LNCaP clone FGC (cell line): ENCODE results near the gene BCKDHA.
A peak's percentile ranks its signal among the peaks of the same experiment; 100 is the strongest.
"Not testable (repeated sequence)": the region's sequence is repeated elsewhere in the genome, so short reads cannot be mapped to it uniquely, and the experiment has no call there.

ENCODE experiments used
- DNase-seq: peaks from one replicate; pipeline ENCODE4 v3.0.0-alpha.2; 2011; ENCODE audit warnings: low read depth
- H3K4me3 ChIP-seq: 2 replicates; pipeline ENCODE4 v1.5.1; 2011; ENCODE audit warnings: mild to moderate bottlenecking, low read depth, low read length, control low read depth
- CTCF ChIP-seq: IDR thresholded peaks from 2 replicates; pipeline ENCODE4 v1.5.1; 2012; ENCODE audit warnings: mild to moderate bottlenecking; ENCODE audit not compliant: control insufficient read depth, insufficient read depth; ENCODE audit errors: extremely low read depth

Gene BCKDHA

GRCh38 chr19:41449079-41449864 is 51.7 kb downstream of the BCKDHA start:
- TF ChIP-seq CTCF, result peak; percentile 79
- DNase-seq, result no peak
- no peak overlapping the region for H3K4me3 ChIP-seq

DNA sequence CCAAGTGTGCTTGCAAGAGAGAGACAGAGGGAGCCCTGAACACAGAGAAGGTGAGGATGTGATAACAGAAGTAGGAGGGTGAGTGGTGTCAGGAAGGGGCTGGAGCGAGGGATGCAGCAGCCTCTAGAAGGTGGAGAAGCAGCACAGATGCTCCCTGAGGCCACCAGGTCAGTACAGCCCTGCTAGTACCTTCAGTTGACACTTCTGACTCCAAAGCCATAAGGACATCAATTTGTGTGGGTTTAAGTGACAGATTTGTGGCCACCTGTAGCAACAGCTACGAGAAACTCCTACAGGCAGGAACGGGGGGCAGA is 52.2 kb downstream of the BCKDHA start:
- no peak for TF ChIP-seq CTCF
- DNase-seq, result no peak
- no peak overlapping the region for H3K4me3 ChIP-seq

DNA sequence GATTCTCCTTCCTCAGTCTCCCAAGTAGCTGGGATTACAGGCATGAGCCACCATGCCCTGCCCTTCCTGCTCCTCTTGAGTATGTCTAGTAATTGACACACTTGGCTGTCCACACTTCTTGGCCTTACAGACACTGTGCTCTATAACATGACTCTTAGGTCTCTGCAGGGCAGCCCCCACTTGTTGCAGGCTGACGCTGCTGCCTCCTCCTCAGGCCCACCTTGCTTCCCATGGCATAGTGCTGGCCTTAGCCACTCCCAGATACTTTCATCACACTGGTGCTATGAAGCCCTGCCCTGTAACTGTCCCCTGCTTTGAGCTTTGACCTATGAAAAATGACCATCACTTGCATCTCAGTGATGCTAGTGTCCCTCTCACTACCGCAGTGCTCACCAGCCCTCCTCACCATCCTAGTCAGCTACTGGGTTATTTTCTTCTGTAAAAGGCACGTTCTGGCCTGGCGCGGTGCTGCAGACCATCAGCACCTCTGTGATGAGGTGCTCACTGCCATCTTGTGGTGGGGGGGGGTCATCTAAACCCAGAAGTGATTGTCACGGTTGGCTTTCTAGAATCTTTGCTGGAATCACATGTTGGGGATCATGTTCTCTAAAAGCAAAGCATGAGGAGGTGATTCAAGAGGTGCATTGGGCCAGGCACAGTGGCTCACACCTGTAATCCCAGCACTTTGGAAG is 55.1 kb downstream of the BCKDHA start:
- no peak for TF ChIP-seq CTCF
- DNase-seq, result no peak
- H3K4me3 ChIP-seq, result no peak overlapping the region

GRCh38 chr19:41455936-41456335 is 58.3 kb downstream of the BCKDHA start:
- no peak for TF ChIP-seq CTCF
- no peak for DNase-seq
- no peak overlapping the region for H3K4me3 ChIP-seq

- DNase-seq, result no peak
- no peak overlapping the region for H3K4me3 ChIP-seq
- TF ChIP-seq CTCF, result no peak
Observed at GRCh38 chr19:41456342-41456918, 58.8 kb downstream of the BCKDHA start.

DNA sequence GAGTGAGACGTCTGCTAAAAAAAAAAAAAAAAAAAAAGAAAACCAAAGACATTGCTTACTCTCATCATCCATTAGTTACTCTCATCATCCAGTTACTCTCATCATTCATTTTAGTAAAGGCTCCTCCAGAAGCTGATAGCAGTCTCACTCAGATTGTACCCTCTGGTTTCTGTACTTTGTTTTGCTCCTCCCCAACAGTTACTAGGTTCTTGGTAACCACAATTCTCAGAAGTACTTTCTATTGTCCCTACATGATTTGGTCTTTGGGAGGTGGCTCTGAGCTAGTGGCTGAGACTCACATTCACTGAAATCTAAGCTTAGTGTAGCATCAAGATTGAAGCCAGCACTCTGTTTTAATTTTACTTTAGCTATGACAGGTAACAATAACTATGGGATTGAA is 59.6 kb downstream of the BCKDHA start:
- no peak overlapping the region for H3K4me3 ChIP-seq
- DNase-seq, result no peak
- no peak for TF ChIP-seq CTCF

DNA sequence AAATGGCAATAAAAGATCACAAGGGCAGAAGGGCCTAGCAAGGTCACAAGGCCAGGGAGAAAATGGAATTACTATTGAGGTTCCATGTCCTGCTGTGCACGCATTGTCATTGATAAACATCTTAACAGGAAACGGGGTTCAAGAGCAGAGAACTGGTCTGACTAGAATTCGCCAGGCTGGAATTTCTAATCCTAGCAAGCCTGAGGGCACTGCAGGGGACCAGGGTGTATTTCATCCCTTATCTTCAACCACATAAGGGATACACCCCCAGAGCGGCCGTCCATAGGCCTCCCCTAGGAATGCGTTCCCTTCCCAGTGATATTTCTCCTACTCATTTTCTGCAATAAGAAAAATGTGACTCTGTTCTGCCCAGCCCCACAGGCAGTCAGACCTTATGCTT is 64.9 kb downstream of the BCKDHA start:
- no peak for TF ChIP-seq CTCF
- no peak for DNase-seq
- H3K4me3 ChIP-seq, result no peak overlapping the region

DNA sequence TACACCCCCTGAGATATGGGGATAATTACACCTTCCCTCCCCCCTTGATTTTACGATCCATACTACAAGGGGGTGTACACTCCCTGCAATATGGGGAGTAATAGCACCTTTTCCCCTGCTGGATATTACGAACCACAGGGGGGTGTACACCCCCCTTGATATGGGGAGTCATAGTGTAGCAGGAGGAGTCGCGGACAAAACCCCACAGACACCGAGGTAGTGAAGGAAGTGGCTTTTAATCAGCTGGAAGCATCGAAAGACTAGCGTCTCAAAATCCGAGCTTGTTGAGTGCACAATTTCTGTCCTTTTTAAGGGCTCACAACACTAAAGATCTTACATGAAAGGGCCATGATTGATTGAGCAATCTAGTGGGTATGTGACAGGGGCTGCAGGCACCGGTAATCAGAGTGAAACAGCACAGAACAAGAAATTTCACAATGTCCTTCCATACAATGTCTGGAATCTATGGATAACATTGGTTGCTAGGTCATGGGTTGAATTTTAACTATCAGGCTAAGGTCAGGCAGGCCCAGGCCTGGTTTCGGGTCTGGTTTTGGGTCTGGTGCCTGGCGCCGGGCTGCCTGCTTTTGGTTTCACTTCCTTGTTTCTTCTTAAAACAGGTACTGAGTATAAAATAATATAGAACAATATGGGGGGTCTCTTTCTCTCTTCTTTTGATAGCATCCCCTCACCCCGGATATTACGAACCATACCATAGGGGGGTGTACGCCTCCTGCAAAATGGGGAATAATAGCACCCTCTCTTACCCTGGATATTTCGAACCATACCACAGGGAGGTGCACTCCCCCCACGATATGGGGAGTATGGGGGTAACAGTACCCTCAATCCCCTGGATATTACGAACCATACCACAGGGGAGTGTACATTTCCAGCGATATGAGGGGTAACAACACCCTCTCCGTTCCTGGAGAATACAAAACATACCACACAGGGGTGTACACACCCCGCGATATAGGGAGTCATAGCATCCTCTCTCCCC is 65.9 kb downstream of the BCKDHA start:
- H3K4me3 ChIP-seq, DNase-seq: not testable (repeated sequence)
